Stimulated activated CD8-positive, alpha-beta memory T cell treated with anti-CD3 and anti-CD28 coated beads, Interleukin-4, amount 100 ng/mL, for 4 hours (primary cell): ENCODE results near the gene HIRA.

Experiments used
- DNase-seq, 2 donors: peaks; one replicate each; pipeline ENCODE4 v3.0.0-alpha.2; 2020; ENCODE audit warnings: low read depth in 2 of 2, low spot score in 1 of 2

HIRA gene

GRCh38 chr22:19289475-19290161, 141.9 kb downstream of the HIRA start:
- no peak for DNase-seq

DNA sequence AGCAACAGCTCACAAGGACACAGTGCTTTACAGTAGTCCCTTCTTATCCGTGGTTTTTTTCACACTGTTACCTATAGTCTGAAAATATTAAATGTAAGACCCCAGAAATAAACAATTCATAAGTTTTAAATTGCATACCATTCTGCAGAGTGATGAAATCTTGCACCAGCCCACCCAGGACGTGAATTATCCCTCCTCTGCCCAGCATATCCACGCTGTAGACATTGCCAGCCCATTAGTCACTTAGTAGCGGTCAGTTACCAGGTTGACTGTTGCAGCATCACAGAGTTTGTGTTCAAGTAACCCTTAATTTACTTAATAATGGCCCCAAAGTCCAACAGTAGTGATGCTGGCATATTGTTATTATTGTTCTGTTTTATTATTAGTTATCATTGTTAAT, 143.6 kb downstream of the HIRA start:
- no peak for DNase-seq

GRCh38 chr22:19287076-19287707, 144.3 kb downstream of the HIRA start:
- DNase-seq, result no peak

GRCh38 chr22:19285831-19286230, 145.7 kb downstream of the HIRA start:
- no peak for DNase-seq
